H1 (cell line): ENCODE measurements around the gene DYNC1I1. TPM values are rescaled to one million over a fixed set of nuclear protein-coding genes. Genes with fewer than 3 reads are reported as not detected.

Experiments
- polyA plus RNA-seq, 7 experiments: library from polyadenylated mRNA; depleted of rRNA in 3 of 7; stranded (reverse) in 5 of 7; unstranded in 2 of 7; fragments of >200 nt in 5 of 7; fragments of 200-250 nt in 2 of 7; gene quantifications; 1 replicate in 5 of 7; 2 replicates in 1 of 7; 4 replicates in 1 of 7; pipeline versions ENCODE4 v1.2.1 to v1.2.3, GENCODE V29; 2011 to 2013; ENCODE audit warnings: missing spikeins in 2 of 7, mixed read lengths in 2 of 7
- total RNA-seq: library from RNA; stranded (reverse); fragmentation: NEBNext Ultra II Directional; extraction: Animal tissue kit (Norgen Biotek cat#: 25700); gene quantifications from 2 replicates; pipeline ENCODE4 v1.2.1, GENCODE V29; 2021
- TF ChIP-seq, protein P1 (sequence below): fragments of 300-600 bp; sonication (generic); IDR thresholded peaks from 2 replicates; pipeline ENCODE4 v1.7.1; 2012; ENCODE audit warnings: low read length, moderate library complexity, mild to moderate bottlenecking, inconsistent platforms; ENCODE audit not compliant: insufficient replicate concordance

The DYNC1I1 gene
- total and polyA plus RNA-seq, 2 of the 8 experiments (the other 6 are each of a cell fraction or from before 2014, with no cell fraction given) = 0.45 to 0.58 TPM

- TF ChIP-seq, protein P1, sequence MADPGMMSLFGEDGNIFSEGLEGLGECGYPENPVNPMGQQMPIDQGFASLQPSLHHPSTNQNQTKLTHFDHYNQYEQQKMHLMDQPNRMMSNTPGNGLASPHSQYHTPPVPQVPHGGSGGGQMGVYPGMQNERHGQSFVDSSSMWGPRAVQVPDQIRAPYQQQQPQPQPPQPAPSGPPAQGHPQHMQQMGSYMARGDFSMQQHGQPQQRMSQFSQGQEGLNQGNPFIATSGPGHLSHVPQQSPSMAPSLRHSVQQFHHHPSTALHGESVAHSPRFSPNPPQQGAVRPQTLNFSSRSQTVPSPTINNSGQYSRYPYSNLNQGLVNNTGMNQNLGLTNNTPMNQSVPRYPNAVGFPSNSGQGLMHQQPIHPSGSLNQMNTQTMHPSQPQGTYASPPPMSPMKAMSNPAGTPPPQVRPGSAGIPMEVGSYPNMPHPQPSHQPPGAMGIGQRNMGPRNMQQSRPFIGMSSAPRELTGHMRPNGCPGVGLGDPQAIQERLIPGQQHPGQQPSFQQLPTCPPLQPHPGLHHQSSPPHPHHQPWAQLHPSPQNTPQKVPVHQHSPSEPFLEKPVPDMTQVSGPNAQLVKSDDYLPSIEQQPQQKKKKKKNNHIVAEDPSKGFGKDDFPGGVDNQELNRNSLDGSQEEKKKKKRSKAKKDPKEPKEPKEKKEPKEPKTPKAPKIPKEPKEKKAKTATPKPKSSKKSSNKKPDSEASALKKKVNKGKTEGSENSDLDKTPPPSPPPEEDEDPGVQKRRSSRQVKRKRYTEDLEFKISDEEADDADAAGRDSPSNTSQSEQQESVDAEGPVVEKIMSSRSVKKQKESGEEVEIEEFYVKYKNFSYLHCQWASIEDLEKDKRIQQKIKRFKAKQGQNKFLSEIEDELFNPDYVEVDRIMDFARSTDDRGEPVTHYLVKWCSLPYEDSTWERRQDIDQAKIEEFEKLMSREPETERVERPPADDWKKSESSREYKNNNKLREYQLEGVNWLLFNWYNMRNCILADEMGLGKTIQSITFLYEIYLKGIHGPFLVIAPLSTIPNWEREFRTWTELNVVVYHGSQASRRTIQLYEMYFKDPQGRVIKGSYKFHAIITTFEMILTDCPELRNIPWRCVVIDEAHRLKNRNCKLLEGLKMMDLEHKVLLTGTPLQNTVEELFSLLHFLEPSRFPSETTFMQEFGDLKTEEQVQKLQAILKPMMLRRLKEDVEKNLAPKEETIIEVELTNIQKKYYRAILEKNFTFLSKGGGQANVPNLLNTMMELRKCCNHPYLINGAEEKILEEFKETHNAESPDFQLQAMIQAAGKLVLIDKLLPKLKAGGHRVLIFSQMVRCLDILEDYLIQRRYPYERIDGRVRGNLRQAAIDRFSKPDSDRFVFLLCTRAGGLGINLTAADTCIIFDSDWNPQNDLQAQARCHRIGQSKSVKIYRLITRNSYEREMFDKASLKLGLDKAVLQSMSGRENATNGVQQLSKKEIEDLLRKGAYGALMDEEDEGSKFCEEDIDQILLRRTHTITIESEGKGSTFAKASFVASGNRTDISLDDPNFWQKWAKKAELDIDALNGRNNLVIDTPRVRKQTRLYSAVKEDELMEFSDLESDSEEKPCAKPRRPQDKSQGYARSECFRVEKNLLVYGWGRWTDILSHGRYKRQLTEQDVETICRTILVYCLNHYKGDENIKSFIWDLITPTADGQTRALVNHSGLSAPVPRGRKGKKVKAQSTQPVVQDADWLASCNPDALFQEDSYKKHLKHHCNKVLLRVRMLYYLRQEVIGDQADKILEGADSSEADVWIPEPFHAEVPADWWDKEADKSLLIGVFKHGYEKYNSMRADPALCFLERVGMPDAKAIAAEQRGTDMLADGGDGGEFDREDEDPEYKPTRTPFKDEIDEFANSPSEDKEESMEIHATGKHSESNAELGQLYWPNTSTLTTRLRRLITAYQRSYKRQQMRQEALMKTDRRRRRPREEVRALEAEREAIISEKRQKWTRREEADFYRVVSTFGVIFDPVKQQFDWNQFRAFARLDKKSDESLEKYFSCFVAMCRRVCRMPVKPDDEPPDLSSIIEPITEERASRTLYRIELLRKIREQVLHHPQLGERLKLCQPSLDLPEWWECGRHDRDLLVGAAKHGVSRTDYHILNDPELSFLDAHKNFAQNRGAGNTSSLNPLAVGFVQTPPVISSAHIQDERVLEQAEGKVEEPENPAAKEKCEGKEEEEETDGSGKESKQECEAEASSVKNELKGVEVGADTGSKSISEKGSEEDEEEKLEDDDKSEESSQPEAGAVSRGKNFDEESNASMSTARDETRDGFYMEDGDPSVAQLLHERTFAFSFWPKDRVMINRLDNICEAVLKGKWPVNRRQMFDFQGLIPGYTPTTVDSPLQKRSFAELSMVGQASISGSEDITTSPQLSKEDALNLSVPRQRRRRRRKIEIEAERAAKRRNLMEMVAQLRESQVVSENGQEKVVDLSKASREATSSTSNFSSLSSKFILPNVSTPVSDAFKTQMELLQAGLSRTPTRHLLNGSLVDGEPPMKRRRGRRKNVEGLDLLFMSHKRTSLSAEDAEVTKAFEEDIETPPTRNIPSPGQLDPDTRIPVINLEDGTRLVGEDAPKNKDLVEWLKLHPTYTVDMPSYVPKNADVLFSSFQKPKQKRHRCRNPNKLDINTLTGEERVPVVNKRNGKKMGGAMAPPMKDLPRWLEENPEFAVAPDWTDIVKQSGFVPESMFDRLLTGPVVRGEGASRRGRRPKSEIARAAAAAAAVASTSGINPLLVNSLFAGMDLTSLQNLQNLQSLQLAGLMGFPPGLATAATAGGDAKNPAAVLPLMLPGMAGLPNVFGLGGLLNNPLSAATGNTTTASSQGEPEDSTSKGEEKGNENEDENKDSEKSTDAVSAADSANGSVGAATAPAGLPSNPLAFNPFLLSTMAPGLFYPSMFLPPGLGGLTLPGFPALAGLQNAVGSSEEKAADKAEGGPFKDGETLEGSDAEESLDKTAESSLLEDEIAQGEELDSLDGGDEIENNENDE = no peak
Observed at GRCh38 chr7:95859429-95859828, 87.1 kb downstream of the DYNC1I1 start (continued).
